HCT116 (cell line): ENCODE measurements around the gene ACP4. TPM values are rescaled to one million over a fixed set of nuclear protein-coding genes. Genes with fewer than 3 reads are reported as not detected.

Experiments used
- ATAC-seq: fragments of 200-7000 bp; cut with Tn5 transposase; 2 replicates; pipeline ENCODE4 v1.9.1; 2020; ENCODE audit warnings: mild to moderate bottlenecking, moderate library complexity
- BruUV-seq: library from RNA; stranded (reverse); fragments of 400-500 nt; replicated peaks from 2 replicates; lab custom pipeline; 2021; lab: Mats Ljungman, UMichigan
- CTCF ChIA-PET: fragments of 300-600 bp; sonication (Branson Sonifier 250); formaldehyde crosslinking; loops from one replicate; lab custom pipeline; 2021; ENCODE audit warnings: antibody characterized with exemption; lab: Charles Lee
- POLR2A ChIA-PET: fragments of 300-600, 350-600 bp; sonication (Branson Sonifier 250); formaldehyde crosslinking; loops from one replicate; lab custom pipeline; 2021; ENCODE audit warnings: antibody characterized with exemption; lab: Charles Lee
- RAD21 ChIA-PET, 2 experiments: fragments of 300-600 bp; sonication (Branson Sonifier 250); formaldehyde crosslinking; loops; one replicate each; lab custom pipeline; 2023; ENCODE audit warnings: low total read pairs in 2 of 2; ENCODE audit not compliant: uncharacterized antibody in 2 of 2, unreplicated experiment in 2 of 2, low non-redundant PET in 1 of 2; lab: Charles Lee
- DNase-seq: peaks from one replicate; pipeline ENCODE4 v3.0.0-alpha.2; 2010; ENCODE audit warnings: low read depth, low spot score
- H2AFZ ChIP-seq: fragments of 200-600 bp; shearing (Covaris generic), sonication (generic); 2 replicates; pipeline ENCODE4 v1.6.1; 2017; ENCODE audit warnings: low read depth, mixed run types, mixed read lengths, antibody characterized with exemption, low read length; ENCODE audit not compliant: poor library complexity, severe bottlenecking
- H3K27ac ChIP-seq: 2 replicates; pipeline ENCODE4 v1.5.1; 2012; ENCODE audit warnings: low read depth, low read length
- H3K27me3 ChIP-seq: fragments of 200-600 bp; sonication (generic); 2 replicates; pipeline ENCODE4 v1.6.1; 2016; ENCODE audit warnings: mixed run types, low read length, mixed read lengths; ENCODE audit not compliant: insufficient read depth
- H3K36me3 ChIP-seq, 2 experiments: fragments of 200-500 bp in 1 of 2; fragments of 200-600 bp in 1 of 2; sonication (Bioruptor generic) in 1 of 2; sonication (generic) in 1 of 2; 2 replicates each; pipeline versions ENCODE4 v1.5.1 to v1.6.1; 2014 to 2016; ENCODE audit warnings: low read length in 2 of 2, inconsistent platforms in 1 of 2, mixed read lengths in 1 of 2, mixed run types in 1 of 2; ENCODE audit not compliant: insufficient read depth in 2 of 2, control insufficient read depth in 1 of 2
- H3K4me1 ChIP-seq, 2 experiments: fragments of 200-600 bp in 1 of 2; sonication (generic) in 1 of 2; 2 replicates each; pipeline versions ENCODE4 v1.5.1 to v1.6.1; 2012 to 2017; ENCODE audit warnings: low read length in 2 of 2, inconsistent platforms in 1 of 2, mild to moderate bottlenecking in 1 of 2, mixed read lengths in 1 of 2, mixed run types in 1 of 2, moderate library complexity in 1 of 2; ENCODE audit not compliant: insufficient read depth in 2 of 2, control insufficient read depth in 1 of 2
- H3K4me2 ChIP-seq: fragments of 200-600 bp; sonication (generic); 2 replicates; pipeline ENCODE4 v1.6.1; 2017; ENCODE audit warnings: mixed run types, low read length, mixed read lengths
- H3K4me3 ChIP-seq, 2 experiments: fragments of 200-600 bp in 1 of 2; sonication (generic) in 1 of 2; replicated peaks in 1 of 2; 2 replicates each; pipeline ENCODE4 v1.5.1; 2011 to 2016; ENCODE audit warnings: low read length in 2 of 2, control low read depth in 1 of 2, low read depth in 1 of 2, mild to moderate bottlenecking in 1 of 2, mixed read lengths in 1 of 2, mixed run types in 1 of 2
- H3K79me2 ChIP-seq: fragments of 200-600 bp; sonication (generic); 2 replicates; pipeline ENCODE4 v1.6.1; 2017; ENCODE audit warnings: mild to moderate bottlenecking, mixed run types, low read length, moderate library complexity, mixed read lengths; ENCODE audit not compliant: insufficient read depth
- H3K9ac ChIP-seq: fragments of 200-600 bp; sonication (generic); 2 replicates; pipeline ENCODE4 v1.6.1; 2016; ENCODE audit warnings: low read length, mixed read lengths
- H3K9me2 ChIP-seq: fragments of 200-600 bp; sonication (generic), shearing (Covaris generic); 2 replicates; pipeline ENCODE4 v1.6.1; 2017; ENCODE audit warnings: mixed run types, mild to moderate bottlenecking, moderate library complexity; ENCODE audit not compliant: insufficient read depth
- H3K9me3 ChIP-seq, 2 experiments: fragments of 200-500 bp in 1 of 2; fragments of 200-600 bp in 1 of 2; sonication (Bioruptor generic) in 1 of 2; sonication (generic) in 1 of 2; 2 replicates each; pipeline ENCODE4 v1.6.1; 2014 to 2017; ENCODE audit warnings: low read length in 2 of 2, mixed read lengths in 2 of 2, inconsistent platforms in 1 of 2, low read depth in 1 of 2, mild to moderate bottlenecking in 1 of 2, mixed run types in 1 of 2, moderate library complexity in 1 of 2; ENCODE audit not compliant: control insufficient read depth in 1 of 2, insufficient read depth in 1 of 2
- H4K20me1 ChIP-seq: fragments of 200-600 bp; sonication (generic), shearing (Covaris generic); 2 replicates; pipeline ENCODE4 v1.6.1; 2017; ENCODE audit warnings: mixed run types, mild to moderate bottlenecking, moderate library complexity; ENCODE audit not compliant: insufficient read depth
- ATF3 ChIP-seq: IDR thresholded peaks from 2 replicates; pipeline ENCODE4 v1.6.1; 2012
- CEBPB ChIP-seq: IDR thresholded peaks from 2 replicates; pipeline ENCODE4 v1.6.1; 2012; ENCODE audit warnings: low read depth
- ELF1 ChIP-seq: IDR thresholded peaks from 2 replicates; pipeline ENCODE4 v1.6.1; 2012; ENCODE audit warnings: low read depth, borderline replicate concordance
- FOSL1 ChIP-seq: IDR thresholded peaks from 2 replicates; pipeline ENCODE4 v1.6.1; 2012; ENCODE audit warnings: low read depth
- MAX ChIP-seq: IDR thresholded peaks from 2 replicates; pipeline ENCODE4 v1.6.1; 2012
- POLR2AphosphoS5 ChIP-seq: IDR thresholded peaks from 2 replicates; pipeline ENCODE4 v1.6.1; 2011; ENCODE audit warnings: mild to moderate bottlenecking, low read depth, low read length, moderate library complexity
- SRF ChIP-seq: IDR thresholded peaks from 2 replicates; pipeline ENCODE4 v1.6.1; 2012; ENCODE audit warnings: low read depth
- ZBTB33 ChIP-seq: IDR thresholded peaks from 2 replicates; pipeline ENCODE4 v1.6.1; 2011; ENCODE audit warnings: mild to moderate bottlenecking, low read length, moderate library complexity; ENCODE audit not compliant: insufficient replicate concordance; ENCODE audit errors: extremely low read depth
- intact Hi-C: fragments of 100-400 bp; cut with micrococcal nuclease; formaldehyde crosslinking; loops from 2 replicates; pipeline ENCODE4 v1.10.0; 2022
- total RNA-seq: library from RNA; stranded (reverse); gene quantifications from one replicate; pipeline ENCODE4 v1.2.1, GENCODE V29; 2021; ENCODE audit not compliant: unreplicated experiment

ACP4 gene
- total RNA-seq, 1 experiment from 2014 or later = not detected

- no TSS peak for BruUV-seq
- CTCF ChIA-PET = interaction anchor here (1.0 to 3.1 kb wide), 4 partner anchors 125 to 300 kb away, joined by 3 to 19 read pairs (median 4); no protein-coding TSS in a partner anchor
- intact Hi-C loops = no loop called here
- no peak overlapping the region for H2AFZ ChIP-seq
- POLR2A ChIA-PET = interaction anchor here (1.2 to 3.5 kb wide), 3 partner anchors 8 to 221 kb away, joined by 3 to 19 read pairs (median 4); no protein-coding TSS in a partner anchor
- no peak for DNase-seq
- H3K9me2 ChIP-seq = no peaks in the 10 kb centered on the region
- H3K9ac ChIP-seq = no peak overlapping the region
- no peak for TF ChIP-seq ZBTB33
- TF ChIP-seq FOSL1 = no peak
- peak; percentile 55; the same call in 1 of the 2 replicates for TF ChIP-seq POLR2AphosphoS5
- TF ChIP-seq, all 23 proteins: peak for 1
- no peak overlapping the region for H3K4me3 ChIP-seq
- peaks cover 37 to 44% of the 10 kb centered on the region in 2 experiments for H3K36me3 ChIP-seq
- peak overlapping the region; percentile 42 for H3K27ac ChIP-seq
- H3K27me3 ChIP-seq = no peaks in the 10 kb centered on the region
- no peaks in the 10 kb centered on the region for H3K9me3 ChIP-seq
- H3K4me1 ChIP-seq = peaks cover 11 to 33% of the 10 kb centered on the region in 2 experiments; a peak in 3 of 4 replicates
- H3K4me2 ChIP-seq = no peak overlapping the region
- peaks cover 43% of the 10 kb centered on the region for H3K79me2 ChIP-seq
- peaks cover 48% of the 10 kb centered on the region; the same call in 1 of the 2 replicates for H4K20me1 ChIP-seq
- RAD21 ChIA-PET = no interaction called here
- ATAC-seq = peak; percentile 9
Measured at GRCh38 chr19:50796634-50797428, 6.6 kb downstream of the ACP4 start.

GRCh38 chr19:50797429-50797780 is 7.2 kb downstream of the ACP4 start:
- TF ChIP-seq ELF1 = no peak
- TF ChIP-seq CEBPB = no peak
- TF ChIP-seq SRF = no peak
- TF ChIP-seq ATF3 = no peak
- no peak for TF ChIP-seq FOSL1
- TF ChIP-seq POLR2AphosphoS5 = no peak; the same call in 1 of the 2 replicates
- no peak for TF ChIP-seq MAX
- ChIA-PET POLR2A (interaction anchor here (1.2 to 3.5 kb wide), 3 partner anchors 7 to 221 kb away, joined by 3 to 19 read pairs (median 4); no protein-coding TSS in a partner anchor), CTCF (interaction anchor here (0.6 to 1.0 kb wide), 2 partner anchors 125 to 299 kb away, joined by 3 to 4 read pairs; no protein-coding TSS in a partner anchor), RAD21 (no interaction called here)
- H3K79me2 ChIP-seq = peaks cover 49% of the 10 kb centered on the region
- no peak overlapping the region for H2AFZ ChIP-seq
- ATAC-seq (no peak), DNase-seq (no peak)
- no peak overlapping the region; the same call in 1 of the 2 replicates for H3K27ac ChIP-seq
- peaks cover 41 to 50% of the 10 kb centered on the region in 2 experiments for H3K36me3 ChIP-seq
- no peak overlapping the region for H3K4me2 ChIP-seq
- intact Hi-C loops = no loop called here
- no peaks in the 10 kb centered on the region for H3K9me2 ChIP-seq
- H3K4me1 ChIP-seq = peaks cover 14 to 38% of the 10 kb centered on the region in 2 experiments
- no peak overlapping the region for H3K9ac ChIP-seq
- no peaks in the 10 kb centered on the region for H3K27me3 ChIP-seq
- no TSS peak for BruUV-seq
- H3K9me3 ChIP-seq = no peaks in the 10 kb centered on the region
- peaks cover 54% of the 10 kb centered on the region; the same call in 1 of the 2 replicates for H4K20me1 ChIP-seq
- no peak overlapping the region for H3K4me3 ChIP-seq
